HS-5 (cell line): ENCODE measurements around the gene FSD2.
A peak's percentile ranks its signal among the peaks of the same experiment; 100 is the strongest.
"Not testable (repeated sequence)": the region's sequence is repeated elsewhere in the genome, so short reads cannot be mapped to it uniquely, and the experiment has no call there.

Source experiments
- DNase-seq: peaks from one replicate; pipeline ENCODE4 v3.0.0-alpha.2; 2012; ENCODE audit warnings: low read depth

FSD2 gene

DNA sequence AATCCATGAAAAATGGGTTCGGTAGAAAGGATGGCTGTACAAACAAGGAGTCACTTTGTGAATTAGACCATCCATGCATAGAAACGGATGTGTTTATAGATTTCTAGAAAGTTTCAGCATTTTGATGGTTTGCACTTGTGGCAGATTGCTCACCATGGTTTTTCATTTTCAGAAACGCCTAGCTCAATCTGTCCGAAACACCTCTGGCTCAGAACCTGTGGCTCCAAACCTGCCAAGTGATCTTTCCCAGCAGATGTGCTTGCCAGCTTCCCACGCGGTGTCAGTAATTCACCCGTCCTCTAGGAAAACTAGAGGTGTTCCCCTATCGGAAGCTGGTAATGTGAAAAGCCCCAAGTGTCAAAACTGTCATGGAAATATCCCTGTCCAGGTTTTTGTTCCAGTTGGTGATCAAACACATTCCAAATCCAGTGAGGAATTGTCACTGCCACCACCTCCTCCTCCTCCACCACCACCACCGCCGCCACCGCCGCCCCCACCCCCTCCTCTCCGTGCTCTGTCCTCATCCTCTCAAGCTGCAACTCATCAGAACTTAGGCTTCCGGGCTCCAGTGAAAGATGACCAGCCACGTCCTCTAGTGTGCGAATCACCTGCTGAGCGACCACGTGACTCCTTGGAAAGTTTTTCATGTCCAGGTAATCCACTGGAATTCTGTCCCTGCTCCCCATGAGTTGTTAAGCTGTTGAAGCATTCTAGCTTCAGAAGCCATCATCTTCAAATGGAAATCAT is 24.7 kb upstream of the FSD2 start:
- no peak for DNase-seq

DNA sequence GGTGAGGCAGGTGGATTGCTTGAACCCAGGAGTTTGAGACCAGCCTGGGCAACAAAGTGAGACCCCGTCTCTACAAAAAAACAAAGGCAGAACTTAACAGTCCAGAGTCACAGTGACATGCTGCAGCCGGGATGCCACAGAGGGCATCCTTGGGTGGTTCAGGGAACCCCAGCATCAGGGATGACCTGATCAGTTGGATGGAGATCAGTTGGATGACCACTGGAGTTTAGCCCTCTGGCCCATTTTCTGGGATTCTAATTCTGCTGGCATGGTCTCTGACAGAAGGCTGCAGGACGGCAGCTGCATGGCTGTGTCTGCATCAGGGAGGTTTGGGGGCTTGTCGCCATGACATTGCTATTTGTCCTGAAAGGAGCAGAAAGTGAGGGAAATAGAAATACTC is 23.4 kb upstream of the FSD2 start:
- DNase-seq = no peak

DNA sequence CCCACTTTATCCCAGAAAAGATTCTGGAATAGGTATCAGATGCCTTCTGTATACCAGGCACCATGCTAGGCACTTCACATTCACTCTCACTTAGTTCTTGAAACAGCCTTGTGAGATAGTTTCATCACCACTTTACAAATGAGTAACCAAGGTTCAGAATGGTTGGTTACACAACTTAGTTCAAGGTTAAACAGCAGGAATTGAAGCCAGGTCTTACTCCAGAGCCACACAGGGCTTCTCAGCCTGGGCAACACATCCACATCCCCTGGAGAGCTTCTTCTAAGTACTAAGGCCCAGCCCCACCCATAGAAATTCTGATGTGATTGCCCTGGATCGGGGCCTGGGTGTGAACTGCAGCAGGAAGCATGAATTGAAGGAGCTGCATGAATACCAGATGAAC is 22.2 kb upstream of the FSD2 start:
- no peak for DNase-seq

DNA sequence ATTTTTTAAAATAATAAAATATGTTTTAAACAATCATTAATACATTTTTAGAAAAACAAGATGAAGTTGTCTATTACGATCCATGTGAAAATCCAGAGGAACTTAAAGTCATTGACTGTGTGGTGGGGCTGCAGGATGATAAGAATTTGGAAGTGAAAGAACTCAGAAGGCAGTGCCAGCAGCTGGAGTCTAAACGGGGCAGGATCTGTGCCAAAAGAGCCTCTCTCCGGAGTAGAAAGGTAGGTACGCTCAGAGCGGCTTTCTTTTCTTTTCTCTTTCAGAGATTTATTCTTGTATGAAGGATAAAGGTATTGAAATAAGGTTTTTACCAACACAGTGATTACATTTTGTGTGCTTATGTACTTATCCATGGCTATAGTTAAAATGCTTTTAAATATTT is 17.2 kb upstream of the FSD2 start:
- DNase-seq = no peak

DNA sequence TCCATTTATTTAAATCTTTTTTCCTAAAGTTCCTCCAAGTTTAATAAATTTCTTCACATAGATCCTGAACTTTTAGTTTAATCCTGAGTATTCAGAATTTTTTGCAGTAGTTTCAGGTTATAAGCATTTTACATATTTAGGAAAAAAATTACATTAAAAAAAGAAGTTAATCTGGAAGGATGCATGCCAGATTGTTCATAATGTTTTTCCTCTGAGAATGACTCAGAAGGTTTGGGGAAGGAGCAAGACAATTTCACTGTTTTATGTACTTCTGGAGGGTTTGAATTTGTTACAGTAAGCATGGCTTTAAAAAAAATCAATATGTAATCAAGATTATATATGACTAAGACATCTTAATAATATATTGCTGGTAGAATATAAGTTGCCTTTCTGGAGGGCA is 16.0 kb upstream of the FSD2 start:
- not testable (repeated sequence) for DNase-seq

DNA sequence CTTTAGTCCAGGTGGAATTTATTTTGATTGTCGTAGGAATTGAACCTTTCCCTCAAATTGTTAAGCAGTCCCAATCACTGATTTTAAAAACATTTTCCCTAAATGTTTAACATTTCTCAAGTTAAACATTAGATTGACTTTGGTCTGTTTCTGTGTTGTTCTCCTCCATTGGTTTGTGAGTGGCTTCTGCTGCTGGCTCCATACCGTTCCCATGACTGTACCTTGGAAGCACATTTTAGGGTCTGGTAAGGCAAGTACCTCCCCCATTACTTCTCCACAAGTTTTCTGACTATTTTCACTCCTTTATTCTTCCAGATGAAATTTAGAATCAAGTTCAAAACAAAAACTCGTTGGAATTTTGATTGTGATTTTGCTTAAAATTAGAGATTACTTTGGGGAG is 15.5 kb upstream of the FSD2 start:
- DNase-seq = not testable (repeated sequence)

DNA sequence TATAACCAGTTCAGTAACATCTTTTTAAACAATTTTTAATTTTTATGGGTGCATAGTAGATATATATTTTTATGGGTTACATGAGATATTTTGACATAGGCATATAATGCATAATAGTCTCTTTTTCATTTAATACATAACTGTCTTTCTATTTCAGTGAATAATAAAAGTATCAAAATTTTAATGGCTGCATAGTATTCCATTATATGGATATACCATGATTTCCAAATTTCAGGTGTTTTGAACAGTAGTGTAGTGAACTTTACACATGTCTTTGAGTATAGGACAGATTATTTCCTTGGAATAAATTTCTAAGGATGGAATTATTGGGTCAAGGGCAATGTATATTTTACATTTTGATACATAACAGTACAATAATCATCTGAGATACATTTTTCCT is 14.3 kb upstream of the FSD2 start:
- DNase-seq = no peak

DNA sequence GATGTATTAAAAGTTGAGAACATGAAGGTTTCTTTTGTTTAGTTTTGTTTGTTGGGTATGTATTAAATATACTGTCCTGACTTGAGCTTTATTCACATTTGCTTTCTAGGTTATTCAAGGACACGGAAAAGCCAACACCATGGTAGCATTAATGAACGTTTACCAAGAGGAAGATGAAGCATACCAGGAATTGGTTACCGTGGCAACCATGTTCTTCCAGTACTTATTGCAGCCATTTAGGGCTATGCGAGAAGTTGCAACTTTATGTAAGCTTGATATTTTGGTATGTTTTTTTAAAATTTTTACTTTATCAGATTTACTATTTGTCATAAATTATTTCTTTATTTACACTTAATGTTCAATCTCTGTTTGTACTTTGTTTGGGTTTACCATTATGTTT is 7.1 kb upstream of the FSD2 start:
- DNase-seq = no peak

DNA sequence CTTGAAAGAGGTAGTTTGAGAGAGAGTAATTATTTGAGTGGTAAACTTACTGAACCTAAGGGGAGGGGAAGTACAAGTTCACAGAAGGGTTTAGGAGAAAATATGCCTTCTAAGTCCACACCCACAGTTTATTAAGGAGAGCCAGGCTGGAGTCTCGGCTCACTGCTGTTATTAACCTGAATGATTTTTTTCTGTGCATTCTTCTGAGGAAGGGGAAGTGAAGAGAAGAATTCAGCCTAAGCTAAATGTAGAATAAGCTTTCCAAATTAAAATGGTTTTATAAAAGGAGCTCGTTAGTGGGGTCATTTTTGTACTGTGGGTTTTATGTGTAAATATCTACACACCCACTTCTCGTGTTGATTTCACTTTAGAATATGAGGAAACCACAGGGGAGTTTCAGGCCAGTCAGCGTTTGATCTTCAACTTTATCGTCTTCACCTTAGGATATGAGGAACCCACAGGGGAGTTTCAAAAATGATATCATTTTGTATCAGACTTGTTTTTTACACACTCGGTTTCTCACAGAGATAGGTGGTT is 5.1 kb upstream of the FSD2 start:
- DNase-seq = no peak

DNA sequence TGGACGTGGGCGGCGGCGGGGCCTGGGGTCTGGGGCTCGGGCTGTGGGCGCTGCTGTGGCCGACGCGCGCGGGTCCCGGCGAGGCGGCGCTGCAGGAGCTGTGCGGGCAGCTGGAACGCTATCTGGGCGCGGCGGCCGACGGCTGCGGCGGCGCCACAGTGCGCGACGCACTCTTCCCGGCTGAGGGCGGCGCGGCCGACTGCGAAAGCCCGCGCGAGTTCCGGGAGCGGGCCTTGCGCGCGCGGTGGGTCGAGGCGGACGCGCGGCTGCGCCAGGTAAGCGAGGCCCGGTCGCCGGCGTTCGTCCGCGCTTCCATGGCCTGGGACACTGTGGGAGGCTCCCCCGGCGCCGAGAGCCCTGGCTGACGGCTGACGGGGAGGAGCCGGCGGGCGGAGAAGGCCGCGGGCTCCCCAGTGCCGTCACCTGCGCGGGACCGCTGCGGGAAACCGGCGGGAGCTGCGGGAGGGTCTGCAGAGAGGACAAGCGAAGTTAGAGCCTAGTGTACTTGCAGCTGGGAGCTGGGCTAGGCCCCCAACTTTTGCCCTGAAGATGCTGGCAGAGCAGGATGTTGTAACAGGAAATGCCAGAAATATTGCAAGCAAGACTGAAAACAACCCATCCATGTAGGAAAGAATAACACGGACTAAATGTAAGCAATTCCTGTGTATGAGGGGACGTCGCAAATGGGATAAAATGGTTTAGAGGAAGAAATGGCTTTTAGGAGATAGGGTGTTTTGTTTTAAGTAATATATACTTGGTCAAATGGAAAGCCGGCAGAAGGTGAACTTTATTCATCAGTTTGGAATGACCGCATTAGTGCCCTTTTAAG is 4.4 kb upstream of the FSD2 start:
- DNase-seq = peak; percentile 45

DNA sequence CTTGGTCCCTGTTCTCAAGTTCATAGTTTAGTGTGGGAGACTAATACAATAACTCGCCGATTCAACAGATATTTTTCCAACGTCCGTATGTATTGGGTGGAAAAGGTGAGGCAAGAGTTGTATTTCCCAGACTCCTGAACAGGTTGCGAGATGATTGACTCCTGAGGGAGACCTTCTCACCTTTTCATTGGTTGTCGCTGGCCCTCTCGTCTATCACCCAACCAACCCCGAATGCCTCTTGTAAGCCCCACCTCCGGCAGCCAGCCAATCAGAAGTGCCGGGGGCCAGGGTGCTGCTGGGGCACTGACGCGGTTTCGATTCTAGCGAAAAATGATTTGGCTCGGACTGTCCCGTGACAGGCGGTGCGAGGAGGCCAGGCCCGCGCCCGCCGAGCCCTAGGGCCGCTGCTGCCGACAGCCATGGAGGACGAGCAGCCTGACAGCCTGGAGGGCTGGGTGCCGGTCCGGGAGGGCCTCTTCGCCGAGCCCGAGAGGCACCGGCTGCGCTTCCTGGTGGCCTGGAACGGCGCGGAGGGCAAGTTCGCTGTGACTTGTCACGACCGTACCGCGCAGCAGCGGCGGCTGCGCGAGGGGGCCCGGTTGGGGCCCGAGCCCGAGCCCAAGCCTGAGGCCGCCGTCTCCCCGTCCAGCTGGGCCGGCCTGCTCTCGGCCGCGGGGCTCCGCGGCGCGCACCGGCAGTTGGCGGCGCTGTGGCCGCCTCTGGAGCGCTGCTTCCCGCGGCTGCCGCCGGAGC is 3.6 kb upstream of the FSD2 start, which contains the start of gene WHAMM:
Gene WHAMM, plus strand, starts transcription at position 321 of the 753 bp plus-strand sequence. Its CDS starts 99 bp downstream, at position 420.
- peak; percentile 86 for DNase-seq

DNA sequence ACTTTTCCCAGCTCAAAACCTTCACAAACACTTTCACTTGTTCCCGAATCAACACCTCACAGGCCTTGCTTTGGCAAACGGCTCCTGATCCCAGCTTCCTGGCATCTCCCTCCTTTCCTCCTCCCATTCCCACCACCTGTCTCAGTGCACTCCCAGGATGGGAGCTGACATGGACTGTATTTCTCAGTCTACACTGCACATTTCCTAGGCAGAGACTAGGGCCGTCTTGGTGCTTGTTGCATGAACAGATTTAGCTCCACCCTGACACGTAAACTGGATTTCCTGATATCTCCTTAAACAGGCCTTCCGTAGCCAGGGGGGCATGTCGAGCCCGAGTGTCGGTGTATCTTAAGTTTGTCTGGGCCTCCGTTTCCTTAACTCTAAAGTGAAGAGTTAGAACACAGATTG is 2.8 kb upstream of the FSD2 start:
- DNase-seq = no peak

DNA sequence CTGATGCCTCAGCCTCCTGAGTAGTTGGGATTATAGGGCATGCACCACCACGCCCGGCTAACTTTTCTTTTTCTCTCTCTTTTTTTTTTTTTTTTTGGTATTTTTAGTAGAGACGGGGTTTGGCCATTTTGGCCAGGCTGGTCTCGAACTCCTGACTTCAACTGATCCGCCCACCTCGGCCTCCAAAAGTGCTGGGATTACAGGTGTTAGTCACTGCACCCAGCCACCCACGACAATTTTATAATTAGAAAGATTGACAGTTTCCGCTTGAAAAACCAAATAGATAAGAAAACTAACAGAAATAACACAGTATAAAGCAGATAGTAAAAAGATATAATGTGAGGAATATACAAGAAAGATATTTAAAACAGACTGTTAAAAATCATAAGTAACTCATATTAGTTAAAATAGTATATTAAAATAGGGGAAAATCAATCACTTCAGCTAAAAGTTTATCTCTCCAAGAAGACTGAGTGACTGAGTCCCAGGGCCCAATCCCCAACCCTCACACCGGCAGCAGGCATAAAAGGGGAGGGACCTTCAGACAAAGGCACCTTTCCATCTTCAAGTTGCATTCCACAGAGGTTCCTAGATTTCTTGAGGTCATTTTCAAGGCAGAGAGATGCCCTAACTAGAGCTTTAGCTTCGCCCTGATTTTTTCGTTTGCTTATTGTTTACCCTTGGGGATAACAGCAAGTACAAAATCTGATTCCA is 2.2 kb upstream of the FSD2 start:
- DNase-seq = no peak

DNA sequence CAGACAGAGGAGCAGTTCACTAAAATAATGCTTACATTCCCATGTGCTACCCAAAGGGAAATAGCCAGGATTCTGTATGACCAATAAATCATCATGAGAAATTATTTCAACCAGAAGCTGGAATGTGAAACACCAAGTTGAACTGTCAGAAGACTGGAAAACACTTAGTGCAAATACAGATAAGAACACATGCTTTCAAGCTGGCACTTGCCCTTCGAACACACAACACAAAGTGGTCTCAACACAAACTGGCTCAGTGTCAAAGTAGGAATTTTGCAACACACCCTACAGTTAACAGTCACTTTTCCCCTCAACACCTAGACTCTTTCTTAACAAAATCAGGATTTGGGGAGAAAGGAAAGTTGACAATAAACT is 1.3 kb downstream of the FSD2 start:
- no peak for DNase-seq

DNA sequence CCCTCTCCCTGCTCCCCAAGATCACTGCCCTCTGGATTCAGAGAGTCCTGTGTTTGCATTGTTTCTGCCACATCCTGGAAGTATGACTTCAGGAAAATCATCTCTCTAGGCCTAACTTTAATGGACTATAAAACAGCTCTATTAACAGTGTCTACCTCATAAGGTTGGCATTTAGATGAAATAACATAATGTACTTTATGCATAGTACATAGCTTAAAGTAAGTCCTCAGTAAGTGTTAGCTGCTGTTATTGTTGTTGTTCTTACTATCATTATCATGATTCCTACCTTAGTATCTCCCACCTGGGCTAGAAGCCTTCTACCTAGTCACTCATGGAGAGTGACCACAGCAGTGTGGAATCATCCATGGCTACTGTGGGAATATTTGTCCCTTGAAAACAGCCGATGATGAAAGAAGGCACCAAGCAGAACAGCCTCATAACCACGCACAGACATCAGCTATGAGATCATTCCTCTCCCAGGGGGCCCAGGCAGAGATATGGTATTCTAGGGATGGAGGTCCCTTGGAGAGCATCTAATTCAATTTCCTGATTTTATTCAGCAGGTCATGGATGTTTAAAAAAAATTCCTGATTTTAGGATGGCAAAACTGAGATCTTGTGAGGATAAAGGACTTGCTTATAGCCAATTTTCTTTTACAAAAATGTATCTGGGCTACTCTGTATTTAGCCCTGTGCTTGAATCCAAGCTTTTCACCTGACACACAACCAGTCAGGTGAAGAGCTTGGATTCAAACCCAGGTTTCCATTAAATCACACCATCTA is 1.9 kb downstream of the FSD2 start:
- DNase-seq = no peak

DNA sequence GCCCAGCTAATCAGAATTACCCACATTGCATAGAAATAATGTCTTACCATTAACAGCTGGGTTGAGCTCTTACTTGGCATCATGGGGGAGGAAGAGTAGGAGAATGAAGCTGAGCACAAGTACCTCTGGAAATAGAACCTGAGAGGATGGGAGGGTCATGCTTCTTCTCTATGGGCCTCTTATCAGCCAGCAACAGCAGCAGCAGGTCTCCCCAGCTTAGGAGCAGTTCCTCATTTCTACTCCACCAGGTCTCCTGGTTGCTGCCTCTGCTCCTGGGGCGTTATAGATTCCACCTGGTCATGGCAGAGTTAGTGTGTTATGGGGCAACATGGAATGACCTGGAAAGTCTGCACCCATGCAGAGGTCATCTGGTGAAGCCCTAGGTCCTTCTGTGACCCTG is 3.4 kb downstream of the FSD2 start:
- DNase-seq = no peak

DNA sequence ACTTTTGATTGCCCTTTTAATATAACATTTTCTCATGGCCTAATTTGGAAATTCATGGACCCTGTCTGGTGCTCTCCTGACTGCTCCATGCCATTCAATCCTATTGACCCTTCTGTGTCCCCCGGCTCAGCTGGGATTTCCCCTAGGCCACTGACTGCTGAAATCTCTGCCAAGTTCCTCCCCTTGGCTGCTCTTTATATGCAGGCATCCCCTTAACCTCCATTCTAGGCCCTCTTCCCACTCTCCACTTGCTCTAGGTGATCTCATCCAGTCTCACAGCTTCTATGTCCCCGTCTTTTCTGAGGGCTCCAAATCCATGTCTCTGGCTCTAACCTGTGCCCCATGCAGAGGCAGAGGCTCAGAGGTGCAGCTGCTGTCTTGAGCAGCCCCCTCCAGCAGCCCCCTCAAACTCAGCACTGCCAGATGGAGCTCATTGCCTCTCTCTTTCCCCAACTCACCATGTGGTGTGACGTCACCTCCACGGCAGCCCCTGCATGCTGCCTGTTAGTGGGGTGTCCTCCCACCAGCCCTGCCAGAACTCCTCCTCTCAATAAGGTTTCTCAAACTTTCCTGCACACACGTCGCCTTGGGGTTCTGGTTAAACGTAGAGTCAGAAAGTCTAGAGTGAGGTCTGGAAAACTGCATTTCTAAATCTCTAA is 6.6 kb downstream of the FSD2 start:
- DNase-seq = no peak

DNA sequence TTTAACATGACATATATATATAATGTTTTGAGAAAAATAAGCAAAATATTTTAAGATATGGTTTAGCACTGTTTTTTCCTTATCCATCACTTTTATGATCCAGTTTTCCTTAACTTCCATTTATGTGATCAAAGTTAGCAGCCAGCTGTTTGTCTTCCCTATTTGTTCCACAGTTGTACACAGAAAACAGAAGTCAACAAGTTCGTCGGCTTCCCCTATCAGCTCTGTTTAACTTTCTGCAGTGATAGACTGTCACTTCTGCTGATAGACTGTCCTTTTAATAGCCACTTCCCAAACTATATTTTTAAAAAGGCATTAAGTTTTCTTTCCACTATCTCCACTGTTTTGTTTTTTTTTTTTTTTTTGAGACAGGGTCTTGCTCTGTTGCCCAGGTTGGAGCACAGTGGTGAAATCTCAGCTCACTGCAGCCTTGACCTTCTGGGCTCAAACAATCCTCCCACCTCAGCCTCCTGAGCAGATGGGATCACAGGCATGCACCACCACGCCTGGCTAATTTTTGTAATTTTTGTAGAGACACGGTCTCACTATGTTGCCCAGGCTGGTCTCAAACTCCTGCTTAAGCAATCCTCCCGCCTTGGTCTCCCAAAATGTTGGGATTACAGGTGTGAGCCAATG is 7.2 kb downstream of the FSD2 start:
- DNase-seq = no peak

DNA sequence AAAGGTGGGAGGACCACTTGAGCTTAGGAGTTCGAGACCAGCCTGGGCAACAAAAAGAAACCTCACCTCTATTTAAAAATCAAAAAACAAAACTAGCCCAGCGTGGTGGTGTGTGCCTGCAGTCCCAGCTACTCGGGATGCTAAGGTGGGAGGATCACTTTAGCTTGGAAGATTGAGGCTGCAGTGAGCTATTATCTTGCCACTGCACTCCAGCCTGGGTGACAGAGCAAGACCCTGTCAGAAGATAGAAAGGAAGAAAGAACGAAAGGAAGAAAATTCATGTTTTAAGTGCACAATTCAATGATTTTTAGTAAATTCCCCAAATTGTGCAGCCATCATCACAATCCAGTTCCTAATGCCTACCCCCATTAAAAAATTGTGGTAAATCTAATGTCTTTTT is 7.8 kb downstream of the FSD2 start:
- DNase-seq = no peak

DNA sequence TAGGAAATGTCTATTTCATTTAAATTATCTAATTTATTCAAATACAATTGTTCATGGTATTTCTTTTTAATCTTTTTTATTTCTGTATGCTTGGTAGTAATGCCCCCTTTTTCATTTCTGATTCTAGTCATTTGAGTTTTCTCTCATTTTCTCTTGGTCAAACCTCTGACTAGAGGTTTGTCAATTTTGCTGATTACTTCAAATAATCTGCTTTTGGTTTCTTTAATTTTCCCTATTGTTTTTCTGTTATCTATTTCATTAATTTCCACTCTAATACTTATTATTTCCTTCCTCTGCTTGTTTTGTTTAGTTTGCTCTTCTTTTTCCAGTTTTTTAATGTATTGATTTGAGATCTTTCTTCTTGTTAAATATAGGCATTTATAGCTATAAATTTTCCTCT is 12.1 kb downstream of the FSD2 start:
- no peak for DNase-seq
